Pancreas (tissue), 10 donors: Measurements from ENCODE around the gene CFAP44. TPM values are rescaled to one million over a fixed set of nuclear protein-coding genes. Genes with fewer than 3 reads are reported as not detected.

Experiments used
- ATAC-seq, 4 donors: fragments of 200-7000 bp; cut with Tn5 transposase; one replicate each; pipeline versions ENCODE4 v1.8.0 to v1.9.1; 2020; ENCODE audit warnings: mild to moderate bottlenecking in 4 of 4, moderate library complexity in 4 of 4
- DNase-seq, 6 donors: peaks; one replicate each; pipeline ENCODE4 v3.0.0-alpha.2; 2020
- FAIRE-seq: peaks from 2 replicates; lab custom pipeline; 2012; peaks lifted over from hg19 to GRCh38; lab: Jason Lieb, UNC
- H3K27ac ChIP-seq, 4 donors: fragments of 200-600 bp; sonication (generic); 1 replicate in 3 of 4; 2 replicates in 1 of 4; pipeline versions ENCODE4 v1.5.0 to v1.8.0; 2020
- H3K27me3 ChIP-seq, 4 donors: fragments of 200-600 bp; one replicate each; pipeline ENCODE4 v1.8.0; 2021
- H3K36me3 ChIP-seq, 3 donors: fragments of 200-600 bp; sonication (generic) in 1 of 3; one replicate each; pipeline versions ENCODE4 v1.5.0 to v1.8.0; 2020 to 2021
- H3K4me1 ChIP-seq, 3 donors: fragments of 200-600 bp; one replicate each; pipeline ENCODE4 v1.8.0; 2021
- H3K4me3 ChIP-seq, 4 donors: fragments of 200-600 bp; sonication (generic) in 2 of 4; one replicate each; pipeline versions ENCODE4 v1.5.0 to v1.8.0; 2020 to 2021
- H3K9me3 ChIP-seq, 4 donors: fragments of 200-600 bp; one replicate each; pipeline ENCODE4 v1.8.0; 2021
- CTCF ChIP-seq, 4 donors: fragments of 200-600 bp; sonication (generic) in 3 of 4; IDR thresholded peaks; one replicate each; pipeline versions ENCODE4 v1.5.0 to v1.8.0; 2021; ENCODE audit warnings: antibody characterized with exemption in 4 of 4
- WGBS, 2 donors: extraction: QIAGEN DNeasy Blood & Tissue Kit; methylation state at CpG; one replicate each; pipeline ENCODE4 v1.1.7; 2013; 5-methylcytosine and 5-hydroxymethylcytosine counted together
- intact Hi-C, 3 donors: fragments of 100-400 bp; cut with DNase I; formaldehyde crosslinking; loops; one replicate each; pipeline versions ENCODE4 v1.11.1 to v1.14.2; 2022
- polyA plus RNA-seq, 2 donors: library from polyadenylated mRNA; stranded (reverse); fragments of 200-250 nt; gene quantifications; one replicate each; pipeline ENCODE4 v1.2.3, GENCODE V29; 2013
- total RNA-seq, 6 donors: library from RNA; stranded (reverse); fragmentation: NEBNext Ultra II Directional in 4 of 6; extraction: Animal tissue kit (Norgen Biotek cat#: 25700) in 4 of 6; gene quantifications; one replicate each; pipeline versions ENCODE4 v1.2.1 to v1.2.4, GENCODE V29; 2021 to 2023
- donor health status: healthy with polysubstance abuse.
- donor health status: DM: no; HTN: no; CAD: no; lungs with moderate emphysema.
- donor health status: DM: no; HTN: no; CAD: no.
- donor health status: control.
- donor health status: control.
- donor health status: Bipolar disorder and iron deficiency.
- donor health status: DM: yes; HTN: yes; CAD: no.
- donor health status: DM: no; HTN: no; CAD: no.
- donor health status: DM: no; HTN: no; CAD: no.
- donor health status: DM: yes; HTN: yes; CAD: no.

The CFAP44 gene
- total and polyA plus RNA-seq, 8 donors, result 3.0 to 15.4 (median 6.1) TPM

- H3K27ac ChIP-seq, result no peak overlapping the region
- no peaks in the 10 kb centered on the region for H3K9me3 ChIP-seq
- no peak for FAIRE-seq
- intact Hi-C loops, result no loop called here
- DNase-seq, result no peak
- ATAC-seq, result no peak
- no peaks in the 10 kb centered on the region for H3K4me1 ChIP-seq
- H3K36me3 ChIP-seq, result no peaks in the 10 kb centered on the region
- H3K4me3 ChIP-seq, result no peak overlapping the region
- no peaks in the 10 kb centered on the region for H3K27me3 ChIP-seq
- TF ChIP-seq CTCF (IDR thresholded peaks at IDR 0.05), result no peak
Observed at GRCh38 chr3:113438224-113438623, 3.1 kb downstream of the CFAP44 start.

- no peak for ATAC-seq
- intact Hi-C loops, result no loop called here
- 83 to 94% methylated on average over 3 of the region's 3 CpGs for WGBS, 2 donors
- Histone ChIP-seq H3K4me3 (no peak overlapping the region), H3K9me3 (no peaks in the 10 kb centered on the region), H3K36me3 (no peaks in the 10 kb centered on the region), H3K4me1 (no peaks in the 10 kb centered on the region), H3K27me3 (no peaks in the 10 kb centered on the region), H3K27ac (no peak overlapping the region)
- no peak for TF ChIP-seq CTCF (IDR thresholded peaks at IDR 0.05)
- no peak for FAIRE-seq
- DNase-seq, result no peak
Observed at GRCh38 chr3:113437411-113437810, 3.9 kb downstream of the CFAP44 start.

- H3K27me3 ChIP-seq, result no peaks in the 10 kb centered on the region
- no peak for FAIRE-seq
- no peaks in the 10 kb centered on the region for H3K9me3 ChIP-seq
- no peaks in the 10 kb centered on the region for H3K4me1 ChIP-seq
- no peak overlapping the region for H3K4me3 ChIP-seq
- no peak overlapping the region for H3K27ac ChIP-seq
- DNase-seq, result no peak
- 92 to 100% methylated on average over 1 of the region's 1 CpG for WGBS, 2 donors
- no peak for ATAC-seq
- no peaks in the 10 kb centered on the region for H3K36me3 ChIP-seq
- no peak for TF ChIP-seq CTCF (IDR thresholded peaks at IDR 0.05)
- intact Hi-C loops, result no loop called here
Observed at GRCh38 chr3:113436809-113437208, 4.5 kb downstream of the CFAP44 start.

- Histone ChIP-seq H3K36me3 (peaks cover 0 to 5% (median 3%) of the 10 kb centered on the region in 3 donors), H3K4me1 (no peaks in the 10 kb centered on the region), H3K27me3 (no peaks in the 10 kb centered on the region), H3K9me3 (no peaks in the 10 kb centered on the region), H3K4me3 (no peak overlapping the region), H3K27ac (no peak overlapping the region)
- 67 to 73% methylated on average over 2 of the region's 2 CpGs for WGBS, 2 donors
- intact Hi-C loops, result no loop called here
- FAIRE-seq (no peak), DNase-seq (no peak), ATAC-seq (no peak)
- TF ChIP-seq CTCF (IDR thresholded peaks at IDR 0.05), result no peak
Observed at GRCh38 chr3:113431811-113432210, 9.5 kb downstream of the CFAP44 start.

GRCh38 chr3:113428581-113428980, 12.7 kb downstream of the CFAP44 start:
- 100% methylated on average over 1 of the region's 1 CpG for WGBS, 2 donors
- intact Hi-C loops, result no loop called here
- Histone ChIP-seq H3K4me3 (no peak overlapping the region), H3K9me3 (no peaks in the 10 kb centered on the region), H3K27me3 (no peaks in the 10 kb centered on the region), H3K36me3 (peaks cover 0 to 8% (median 3%) of the 10 kb centered on the region in 3 donors), H3K4me1 (no peaks in the 10 kb centered on the region), H3K27ac (no peak overlapping the region)
- no peak for DNase-seq
- ATAC-seq, result no peak
- TF ChIP-seq CTCF (IDR thresholded peaks at IDR 0.05), result no peak
- FAIRE-seq, result no peak
